Vagina (tissue), 2 donors: ENCODE data around the gene RAB5B. TPM values are rescaled to one million over a fixed set of nuclear protein-coding genes. Genes with fewer than 3 reads are reported as not detected.

Source experiments
- DNase-seq, 2 donors: peaks; one replicate each; pipeline ENCODE4 v3.0.0-alpha.2; 2017; ENCODE audit errors: extremely low spot score in 2 of 2
- H3K27ac ChIP-seq: fragments of 200-600 bp; sonication (generic); one replicate; pipeline ENCODE4 v1.5.1; 2019
- H3K27me3 ChIP-seq: fragments of 200-600 bp; sonication (generic); one replicate; pipeline ENCODE4 v1.5.1; 2019
- H3K36me3 ChIP-seq, 2 donors: fragments of 200-600 bp; sonication (generic); one replicate each; pipeline ENCODE4 v1.5.1; 2017 to 2019
- H3K4me1 ChIP-seq: fragments of 200-600 bp; sonication (generic); one replicate; pipeline ENCODE4 v1.5.1; 2019
- H3K4me3 ChIP-seq, 2 donors: fragments of 200-600 bp; sonication (generic); 1 replicate in 1 of 2; 2 replicates in 1 of 2; pipeline ENCODE4 v1.5.1; 2016 to 2019
- H3K9me3 ChIP-seq: fragments of 200-600 bp; sonication (generic); one replicate; pipeline ENCODE4 v1.5.1; 2019
- CTCF ChIP-seq, 3 experiments: fragments of 450-650 bp in 2 of 3; fragments of 200-600 bp in 1 of 3; sonication (generic) in 1 of 3; IDR thresholded peaks; one replicate each; pipeline ENCODE4 v1.5.1; 2017 to 2019; ENCODE audit warnings: antibody characterized with exemption in 3 of 3, mild to moderate bottlenecking in 2 of 3, moderate library complexity in 2 of 3
- POLR2A ChIP-seq, 2 donors: fragments of 450-650 bp; IDR thresholded peaks; one replicate each; pipeline ENCODE4 v1.6.1; 2017; ENCODE audit warnings: antibody characterized with exemption in 2 of 2, mild to moderate bottlenecking in 2 of 2, moderate library complexity in 2 of 2
- POLR2AphosphoS5 ChIP-seq, 2 donors: sonication (generic); formaldehyde crosslinking; IDR thresholded peaks; one replicate each; pipeline ENCODE4 v1.9.0; 2017; ENCODE audit warnings: antibody characterized with exemption in 2 of 2, mild to moderate bottlenecking in 2 of 2, low read depth in 1 of 2; ENCODE audit not compliant: insufficient read depth in 1 of 2
- intact Hi-C: fragments of 100-400 bp; cut with DNase I; formaldehyde crosslinking; loops from one replicate; pipeline ENCODE4 v1.15.1; 2023
- total RNA-seq: library from RNA; depleted of rRNA; stranded (reverse); fragments of >200 nt; gene quantifications from one replicate; pipeline ENCODE4 v1.2.3, GENCODE V29; 2016

RAB5B gene
- 80.5 TPM for total RNA-seq

- DNase-seq = peak; percentile 100
- peaks cover 48% of the 10 kb centered on the region for H3K4me1 ChIP-seq
- intact Hi-C loops = no loop called here
- H3K27me3 ChIP-seq = no peaks in the 10 kb centered on the region
- peak within 1 kb of the TSS; percentile 97 for H3K27ac ChIP-seq
- peaks cover 0 to 5% of the 10 kb centered on the region in 2 donors for H3K36me3 ChIP-seq
- H3K4me3 ChIP-seq = peak within 1 kb of the TSS; percentile 85 to 99
- H3K9me3 ChIP-seq = no peaks in the 10 kb centered on the region
- TF ChIP-seq POLR2A (IDR thresholded peaks at IDR 0.05) (peak; percentile 81 to 89), POLR2AphosphoS5 (IDR thresholded peaks at IDR 0.05; ENCODE audit: insufficient read depth in 1 of 2, low read depth in 1 of 2) (peak; percentile 95 to 99), CTCF (IDR thresholded peaks at IDR 0.05) (peak in 1 of 3 experiments; percentile 16)
These were observed at the start of gene RAB5B for GRCh38 chr12:55973599-55974307. TSS of gene RAB5B (plus strand) at chr12:55974078. CDS start at chr12:55986961, 12,883 bp downstream.

GRCh38 chr12:55925371-55925770 lies 48.5 kb upstream of the RAB5B start:
- Histone ChIP-seq H3K4me1 (peaks cover 46% of the 10 kb centered on the region), H3K27ac (no peak overlapping the region), H3K36me3 (no peaks in the 10 kb centered on the region), H3K27me3 (no peaks in the 10 kb centered on the region), H3K4me3 (no peak overlapping the region), H3K9me3 (no peaks in the 10 kb centered on the region)
- intact Hi-C loops = no loop called here
- no peak for TF ChIP-seq POLR2AphosphoS5 (IDR thresholded peaks at IDR 0.05; ENCODE audit: insufficient read depth in 1 of 2, low read depth in 1 of 2)
- TF ChIP-seq POLR2A (IDR thresholded peaks at IDR 0.05) = no peak
- TF ChIP-seq CTCF (IDR thresholded peaks at IDR 0.05) = no peak
- no peak for DNase-seq

- H3K36me3 ChIP-seq = no peaks in the 10 kb centered on the region
- TF ChIP-seq CTCF (IDR thresholded peaks at IDR 0.05) = no peak
- TF ChIP-seq POLR2AphosphoS5 (IDR thresholded peaks at IDR 0.05; ENCODE audit: insufficient read depth in 1 of 2, low read depth in 1 of 2) = no peak
- no peak for TF ChIP-seq POLR2A (IDR thresholded peaks at IDR 0.05)
- H3K4me1 ChIP-seq = peaks cover 46% of the 10 kb centered on the region
- intact Hi-C loops = no loop called here
- no peaks in the 10 kb centered on the region for H3K27me3 ChIP-seq
- no peak for DNase-seq
- H3K4me3 ChIP-seq = peak overlapping the region; percentile 69 to 87
- H3K9me3 ChIP-seq = no peaks in the 10 kb centered on the region
- H3K27ac ChIP-seq = peak overlapping the region; percentile 94
These were observed 47.8 kb upstream of the RAB5B start for GRCh38 chr12:55925870-55926737.

GRCh38 chr12:55926738-55927587 lies 46.9 kb upstream of the RAB5B start:
- H3K4me1 ChIP-seq = peaks cover 48% of the 10 kb centered on the region
- H3K9me3 ChIP-seq = no peaks in the 10 kb centered on the region

More at GRCh38 chr12:55926738-55927587, 46.9 kb upstream of the RAB5B start:
- Histone ChIP-seq H3K27ac (peak overlapping the region; percentile 94), H3K36me3 (no peaks in the 10 kb centered on the region), H3K27me3 (no peaks in the 10 kb centered on the region), H3K4me3 (peak overlapping the region; percentile 69 to 87)
- DNase-seq = peak in 1 of 2 donors; percentile 95
- intact Hi-C loops = no loop called here
- TF ChIP-seq POLR2A (IDR thresholded peaks at IDR 0.05) = peak in 1 of 2 donors; percentile 40
- peak; percentile 77 to 82 for TF ChIP-seq POLR2AphosphoS5 (IDR thresholded peaks at IDR 0.05; ENCODE audit: insufficient read depth in 1 of 2, low read depth in 1 of 2)
- TF ChIP-seq CTCF (IDR thresholded peaks at IDR 0.05) = peak; percentile 43 to 96 (median 73)
